Nephron (organoid): ENCODE measurements around the gene LPAR1.

Experiments
- H3K27ac Mint-ChIP-seq, 3 experiments: 2 replicates each; pipeline ENCODE4 v1.8.0; 2020; ENCODE audit warnings: mixed read lengths in 3 of 3, mild to moderate bottlenecking in 2 of 3, moderate library complexity in 1 of 3
- H3K27me3 Mint-ChIP-seq: 2 replicates; pipeline ENCODE4 v1.8.0; 2021; ENCODE audit warnings: low read depth, mild to moderate bottlenecking, moderate library complexity, mixed read lengths
- H3K36me3 Mint-ChIP-seq: 2 replicates; pipeline ENCODE4 v1.8.0; 2020; ENCODE audit warnings: low read depth, mixed read lengths
- H3K4me1 Mint-ChIP-seq: 2 replicates; pipeline ENCODE4 v1.8.0; 2020; ENCODE audit warnings: mixed read lengths
- H3K4me3 Mint-ChIP-seq, 3 experiments: 2 replicates each; pipeline ENCODE4 v1.8.0; 2020; ENCODE audit warnings: mild to moderate bottlenecking in 3 of 3, mixed read lengths in 3 of 3, moderate library complexity in 2 of 3
- H3K9me3 Mint-ChIP-seq: 2 replicates; pipeline ENCODE4 v1.8.0; 2020; ENCODE audit warnings: mixed read lengths
- CTCF ChIP-seq, 3 experiments: fragments of 200-600 bp; sonication (generic); IDR thresholded peaks; one replicate each; pipeline ENCODE4 v1.5.0; 2021; ENCODE audit warnings: antibody characterized with exemption in 3 of 3; ENCODE audit not compliant: unreplicated experiment in 3 of 3

The LPAR1 gene

GRCh38 chr9:110984890-110985437, 53.3 kb downstream of the LPAR1 start:
- Mint-ChIP-seq H3K4me3 (no peak overlapping the region), H3K27ac (no peak overlapping the region), H3K4me1 (peaks cover 5% of the 10 kb centered on the region), H3K27me3 (no peaks in the 10 kb centered on the region), H3K9me3 (peaks cover 22% of the 10 kb centered on the region), H3K36me3 (peaks cover 36% of the 10 kb centered on the region)
- no peak for TF ChIP-seq CTCF (IDR thresholded peaks at IDR 0.05; ENCODE audit: unreplicated experiment in 3 of 3)

GRCh38 chr9:110980261-110980660, 58.0 kb downstream of the LPAR1 start:
- peaks cover 19% of the 10 kb centered on the region for H3K36me3 Mint-ChIP-seq
- TF ChIP-seq CTCF (IDR thresholded peaks at IDR 0.05; ENCODE audit: unreplicated experiment in 3 of 3): no peak
- no peak overlapping the region for H3K27ac Mint-ChIP-seq
- peaks cover 44% of the 10 kb centered on the region for H3K4me1 Mint-ChIP-seq
- peaks cover 6% of the 10 kb centered on the region for H3K9me3 Mint-ChIP-seq
- no peak overlapping the region for H3K4me3 Mint-ChIP-seq
- no peaks in the 10 kb centered on the region for H3K27me3 Mint-ChIP-seq

- Mint-ChIP-seq H3K9me3 (peaks cover 6% of the 10 kb centered on the region), H3K27me3 (no peaks in the 10 kb centered on the region), H3K27ac (peak overlapping the region in 1 of 3 experiments; percentile 0), H3K36me3 (peaks cover 19% of the 10 kb centered on the region), H3K4me1 (peaks cover 50% of the 10 kb centered on the region), H3K4me3 (no peak overlapping the region)
- no peak for TF ChIP-seq CTCF (IDR thresholded peaks at IDR 0.05; ENCODE audit: unreplicated experiment in 3 of 3)
Observed at GRCh38 chr9:110979636-110980035, 58.6 kb downstream of the LPAR1 start.

- H3K36me3 Mint-ChIP-seq: peaks cover 15% of the 10 kb centered on the region
Observed at GRCh38 chr9:110978516-110978915, 59.8 kb downstream of the LPAR1 start.

GRCh38 chr9:110977259-110977709, 61.0 kb downstream of the LPAR1 start:
- H3K4me1 Mint-ChIP-seq: peaks cover 55% of the 10 kb centered on the region
- H3K36me3 Mint-ChIP-seq: peaks cover 7% of the 10 kb centered on the region
- H3K27ac Mint-ChIP-seq: peak overlapping the region; percentile 6 to 22 (median 10)
- TF ChIP-seq CTCF (IDR thresholded peaks at IDR 0.05; ENCODE audit: unreplicated experiment in 3 of 3): no peak
- H3K4me3 Mint-ChIP-seq: no peak overlapping the region
- peaks cover 3% of the 10 kb centered on the region for H3K9me3 Mint-ChIP-seq
- H3K27me3 Mint-ChIP-seq: no peaks in the 10 kb centered on the region

More at GRCh38 chr9:110978516-110978915, 59.8 kb downstream of the LPAR1 start:
- Mint-ChIP-seq H3K4me1 (peaks cover 55% of the 10 kb centered on the region), H3K27ac (peak overlapping the region in 2 of 3 experiments; percentile 5 to 14), H3K9me3 (peaks cover 6% of the 10 kb centered on the region), H3K4me3 (no peak overlapping the region), H3K27me3 (no peaks in the 10 kb centered on the region)
- no peak for TF ChIP-seq CTCF (IDR thresholded peaks at IDR 0.05; ENCODE audit: unreplicated experiment in 3 of 3)

- Mint-ChIP-seq H3K9me3 (peaks cover 3% of the 10 kb centered on the region), H3K27ac (no peak overlapping the region), H3K4me1 (peaks cover 55% of the 10 kb centered on the region), H3K4me3 (no peak overlapping the region), H3K36me3 (peaks cover 19% of the 10 kb centered on the region), H3K27me3 (no peaks in the 10 kb centered on the region)
- TF ChIP-seq CTCF (IDR thresholded peaks at IDR 0.05; ENCODE audit: unreplicated experiment in 3 of 3): no peak
Observed at GRCh38 chr9:110975969-110976368, 62.3 kb downstream of the LPAR1 start.
